ENCODE measurements around the gene FGG.

DNA sequence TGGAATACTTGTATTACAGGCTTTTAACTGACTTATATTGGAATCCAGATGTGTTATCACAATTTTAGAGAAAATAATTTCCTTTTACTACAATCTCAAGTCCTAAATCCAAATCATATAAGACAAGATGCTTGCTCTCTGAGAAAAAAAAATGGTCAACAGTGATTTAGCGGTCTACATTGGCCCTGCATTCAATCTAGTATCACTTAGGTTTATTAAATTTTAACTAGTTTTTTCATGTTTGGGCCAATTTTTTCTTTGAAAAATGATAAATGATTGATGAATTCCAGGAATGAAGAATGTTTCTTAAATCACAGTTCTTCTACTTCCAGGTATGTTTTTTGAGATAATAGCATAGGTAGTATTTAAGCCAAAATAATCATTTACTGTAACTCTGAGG lies 2.8 kb upstream of the FGG start:
- TF ChIP-seq, protein P1, sequence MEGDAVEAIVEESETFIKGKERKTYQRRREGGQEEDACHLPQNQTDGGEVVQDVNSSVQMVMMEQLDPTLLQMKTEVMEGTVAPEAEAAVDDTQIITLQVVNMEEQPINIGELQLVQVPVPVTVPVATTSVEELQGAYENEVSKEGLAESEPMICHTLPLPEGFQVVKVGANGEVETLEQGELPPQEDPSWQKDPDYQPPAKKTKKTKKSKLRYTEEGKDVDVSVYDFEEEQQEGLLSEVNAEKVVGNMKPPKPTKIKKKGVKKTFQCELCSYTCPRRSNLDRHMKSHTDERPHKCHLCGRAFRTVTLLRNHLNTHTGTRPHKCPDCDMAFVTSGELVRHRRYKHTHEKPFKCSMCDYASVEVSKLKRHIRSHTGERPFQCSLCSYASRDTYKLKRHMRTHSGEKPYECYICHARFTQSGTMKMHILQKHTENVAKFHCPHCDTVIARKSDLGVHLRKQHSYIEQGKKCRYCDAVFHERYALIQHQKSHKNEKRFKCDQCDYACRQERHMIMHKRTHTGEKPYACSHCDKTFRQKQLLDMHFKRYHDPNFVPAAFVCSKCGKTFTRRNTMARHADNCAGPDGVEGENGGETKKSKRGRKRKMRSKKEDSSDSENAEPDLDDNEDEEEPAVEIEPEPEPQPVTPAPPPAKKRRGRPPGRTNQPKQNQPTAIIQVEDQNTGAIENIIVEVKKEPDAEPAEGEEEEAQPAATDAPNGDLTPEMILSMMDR (IDR thresholded peaks at IDR 0.05): no peak
- no peak for TF ChIP-seq POLR2A (IDR thresholded peaks at IDR 0.05)
